NCI-H1436 (cell line): Measurements from ENCODE around the gene LMNTD1.
"Not testable (repeated sequence)": the region's sequence is repeated elsewhere in the genome, so short reads cannot be mapped to it uniquely, and the experiment has no call there.

ENCODE experiments used
- DNase-seq: peaks from one replicate; lab custom pipeline; 2025; lab: John Stamatoyannopoulos, UW

The LMNTD1 gene

GRCh38 chr12:25433024-25433423 is 120.1 kb downstream of the LMNTD1 start:
- DNase-seq = no peak

- DNase-seq = no peak
These were observed 125.5 kb downstream of the LMNTD1 start for GRCh38 chr12:25427337-25428249.

GRCh38 chr12:25426821-25427220 is 126.3 kb downstream of the LMNTD1 start:
- not testable (repeated sequence) for DNase-seq
